ENCODE results near the gene LTN1.

DNA sequence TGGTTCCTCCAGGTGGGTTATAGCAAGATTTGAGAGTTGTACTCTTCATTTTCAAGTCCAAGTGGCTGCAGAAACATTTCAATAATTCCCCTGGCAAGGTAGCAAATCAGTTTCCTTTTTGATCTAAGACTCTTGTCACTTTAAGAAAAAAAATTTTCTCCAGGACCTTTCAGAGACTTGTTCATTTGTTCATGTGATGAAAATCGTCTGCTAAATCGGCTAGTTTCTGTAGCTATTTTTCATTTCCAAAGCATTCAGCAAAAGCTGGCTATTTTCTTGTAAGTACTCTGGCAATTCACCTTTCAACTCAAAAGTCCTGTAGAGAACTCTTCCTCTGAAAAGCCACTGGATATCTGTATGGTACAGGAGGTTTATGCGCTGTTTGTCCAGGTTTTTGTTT, 93.5 kb downstream of the LTN1 start:
- TF ChIP-seq CTCF (IDR thresholded peaks at IDR 0.05) (no peak), EZH2 (IDR thresholded peaks at IDR 0.05; ENCODE audit: borderline replicate concordance, insufficient read depth, low read depth, low read length, poor library complexity, severe bottlenecking) (no peak)
